Suprapubic skin (tissue), 4 donors: ENCODE data around the gene RPS24. TPM values are rescaled to one million over a fixed set of nuclear protein-coding genes. Genes with fewer than 3 reads are reported as not detected.

Experiments
- DNase-seq, 2 donors: peaks; one replicate each; pipeline ENCODE4 v3.0.0-alpha.2; 2019; ENCODE audit warnings: low spot score in 2 of 2
- H3K27ac ChIP-seq: fragments of 200-600 bp; sonication (generic); one replicate; pipeline ENCODE4 v1.5.1; 2019
- H3K27me3 ChIP-seq: fragments of 200-600 bp; sonication (generic); one replicate; pipeline ENCODE4 v1.5.1; 2019
- H3K36me3 ChIP-seq: fragments of 200-600 bp; sonication (generic); one replicate; pipeline ENCODE4 v1.5.1; 2019
- H3K4me1 ChIP-seq: fragments of 200-600 bp; sonication (generic); one replicate; pipeline ENCODE4 v1.5.1; 2019
- H3K4me3 ChIP-seq: fragments of 200-600 bp; sonication (generic); one replicate; pipeline ENCODE4 v1.5.1; 2019; ENCODE audit warnings: mild to moderate bottlenecking
- H3K9me3 ChIP-seq: fragments of 200-600 bp; sonication (generic); one replicate; pipeline ENCODE4 v1.5.1; 2019
- EP300 ChIP-seq: sonication (generic); formaldehyde crosslinking; IDR thresholded peaks from one replicate; pipeline ENCODE4 v1.6.1; 2017; ENCODE audit warnings: antibody characterized with exemption
- POLR2A ChIP-seq, 2 donors: fragments of 450-650 bp; IDR thresholded peaks; one replicate each; pipeline ENCODE4 v1.6.1; 2017; ENCODE audit warnings: antibody characterized with exemption in 2 of 2, mild to moderate bottlenecking in 2 of 2, moderate library complexity in 2 of 2
- POLR2AphosphoS5 ChIP-seq, 3 donors: sonication (generic); formaldehyde crosslinking; IDR thresholded peaks; one replicate each; pipeline ENCODE4 v1.6.1; 2017; ENCODE audit warnings: antibody characterized with exemption in 3 of 3
- WGBS: methylation state at CpG from one replicate; pipeline ENCODE4 v1.1.5; 2018; 5-methylcytosine and 5-hydroxymethylcytosine counted together
- total RNA-seq, 4 donors: library from RNA; depleted of rRNA; stranded (reverse); fragments of >200 nt; gene quantifications; one replicate each; pipeline ENCODE4 v1.1.0, GENCODE V29; 2016
- TF ChIP-seq, protein P1 (sequence below), 2 donors: fragments of 200-600 bp in 1 of 2; fragments of 450-650 bp in 1 of 2; sonication (generic) in 1 of 2; IDR thresholded peaks; one replicate each; pipeline ENCODE4 v1.5.1; 2016 to 2019; ENCODE audit warnings: antibody characterized with exemption in 2 of 2, mild to moderate bottlenecking in 1 of 2, moderate library complexity in 1 of 2

The RPS24 gene
- total RNA-seq, 4 donors from 2014 or later, result 1,912 to 3,227 (median 3,162) TPM

- H3K9me3 ChIP-seq, result no peaks in the 10 kb centered on the region
- H3K4me1 ChIP-seq, result no peaks in the 10 kb centered on the region
- WGBS, result 91% methylated on average over 6 of the region's 6 CpGs
- no peak overlapping the region for H3K27ac ChIP-seq
- no peak for DNase-seq
- H3K4me3 ChIP-seq, result no peak overlapping the region
- peaks cover 86% of the 10 kb centered on the region for H3K36me3 ChIP-seq
- TF ChIP-seq EP300 (no peak), POLR2AphosphoS5 (IDR thresholded peaks at IDR 0.05) (no peak), POLR2A (IDR thresholded peaks at IDR 0.05) (no peak)
- TF ChIP-seq, protein P1, sequence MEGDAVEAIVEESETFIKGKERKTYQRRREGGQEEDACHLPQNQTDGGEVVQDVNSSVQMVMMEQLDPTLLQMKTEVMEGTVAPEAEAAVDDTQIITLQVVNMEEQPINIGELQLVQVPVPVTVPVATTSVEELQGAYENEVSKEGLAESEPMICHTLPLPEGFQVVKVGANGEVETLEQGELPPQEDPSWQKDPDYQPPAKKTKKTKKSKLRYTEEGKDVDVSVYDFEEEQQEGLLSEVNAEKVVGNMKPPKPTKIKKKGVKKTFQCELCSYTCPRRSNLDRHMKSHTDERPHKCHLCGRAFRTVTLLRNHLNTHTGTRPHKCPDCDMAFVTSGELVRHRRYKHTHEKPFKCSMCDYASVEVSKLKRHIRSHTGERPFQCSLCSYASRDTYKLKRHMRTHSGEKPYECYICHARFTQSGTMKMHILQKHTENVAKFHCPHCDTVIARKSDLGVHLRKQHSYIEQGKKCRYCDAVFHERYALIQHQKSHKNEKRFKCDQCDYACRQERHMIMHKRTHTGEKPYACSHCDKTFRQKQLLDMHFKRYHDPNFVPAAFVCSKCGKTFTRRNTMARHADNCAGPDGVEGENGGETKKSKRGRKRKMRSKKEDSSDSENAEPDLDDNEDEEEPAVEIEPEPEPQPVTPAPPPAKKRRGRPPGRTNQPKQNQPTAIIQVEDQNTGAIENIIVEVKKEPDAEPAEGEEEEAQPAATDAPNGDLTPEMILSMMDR (IDR thresholded peaks at IDR 0.05), result no peak
- H3K27me3 ChIP-seq, result no peaks in the 10 kb centered on the region
These were observed 24.0 kb upstream of the RPS24 start for GRCh38 chr10:78009662-78010061.

GRCh38 chr10:78010278-78010677 is 23.4 kb upstream of the RPS24 start:
- WGBS, result 89% methylated on average over 7 of the region's 7 CpGs
- peaks cover 86% of the 10 kb centered on the region for H3K36me3 ChIP-seq

GRCh38 chr10:78011065-78011464 is 22.6 kb upstream of the RPS24 start:
- Histone ChIP-seq H3K36me3 (peaks cover 87% of the 10 kb centered on the region), H3K27ac (no peak overlapping the region), H3K27me3 (no peaks in the 10 kb centered on the region), H3K9me3 (no peaks in the 10 kb centered on the region), H3K4me1 (no peaks in the 10 kb centered on the region), H3K4me3 (no peak overlapping the region)
- no peak for DNase-seq
- no peak for TF ChIP-seq POLR2A (IDR thresholded peaks at IDR 0.05)
- TF ChIP-seq, protein P1 (IDR thresholded peaks at IDR 0.05), result no peak
- no peak for TF ChIP-seq POLR2AphosphoS5 (IDR thresholded peaks at IDR 0.05)
- TF ChIP-seq EP300, result no peak
- WGBS, result 93% methylated on average over 4 of the region's 4 CpGs

More at GRCh38 chr10:78010278-78010677, 23.4 kb upstream of the RPS24 start:
- TF ChIP-seq POLR2AphosphoS5 (IDR thresholded peaks at IDR 0.05), result no peak
- TF ChIP-seq, protein P1 (IDR thresholded peaks at IDR 0.05), result no peak
- no peak for TF ChIP-seq EP300
- TF ChIP-seq POLR2A (IDR thresholded peaks at IDR 0.05), result no peak
- Histone ChIP-seq H3K4me3 (no peak overlapping the region), H3K4me1 (no peaks in the 10 kb centered on the region), H3K27ac (no peak overlapping the region), H3K9me3 (no peaks in the 10 kb centered on the region), H3K27me3 (no peaks in the 10 kb centered on the region)
- DNase-seq, result no peak

- Histone ChIP-seq H3K27ac (no peak overlapping the region), H3K36me3 (peaks cover 98% of the 10 kb centered on the region), H3K4me3 (no peak overlapping the region), H3K9me3 (no peaks in the 10 kb centered on the region), H3K4me1 (no peaks in the 10 kb centered on the region), H3K27me3 (no peaks in the 10 kb centered on the region)
- TF ChIP-seq, protein P1 (IDR thresholded peaks at IDR 0.05), result no peak
- TF ChIP-seq POLR2AphosphoS5 (IDR thresholded peaks at IDR 0.05) (no peak), EP300 (no peak)
- no peak for DNase-seq
- WGBS, result 73% methylated on average over 1 of the region's 1 CpG
These were observed 20.1 kb upstream of the RPS24 start for GRCh38 chr10:78013564-78013963.

- DNase-seq, result no peak
- TF ChIP-seq EP300 (no peak), POLR2AphosphoS5 (IDR thresholded peaks at IDR 0.05) (no peak), POLR2A (IDR thresholded peaks at IDR 0.05) (no peak)
- TF ChIP-seq, protein P1 (IDR thresholded peaks at IDR 0.05), result no peak
- Histone ChIP-seq H3K4me1 (no peaks in the 10 kb centered on the region), H3K27ac (no peak overlapping the region), H3K4me3 (no peak overlapping the region), H3K36me3 (peaks cover 99% of the 10 kb centered on the region), H3K9me3 (no peaks in the 10 kb centered on the region), H3K27me3 (no peaks in the 10 kb centered on the region)
- WGBS, result 87% methylated on average over 5 of the region's 5 CpGs
These were observed 18.1 kb upstream of the RPS24 start for GRCh38 chr10:78015546-78015945.
